B cell (primary cell): ENCODE results near the gene GALNT10. TPM values are rescaled to one million over a fixed set of nuclear protein-coding genes. Genes with fewer than 3 reads are reported as not detected.

Source experiments
- ATAC-seq: fragments of 200-7000 bp; cut with Tn5 transposase; one replicate; pipeline ENCODE4 v1.10.0; 2021; ENCODE audit warnings: low read depth, mild to moderate bottlenecking, moderate number of reproducible peaks, moderate library complexity
- CTCF ChIA-PET: fragments of 350-600 bp; sonication (Branson Sonifier 250); formaldehyde crosslinking; loops from one replicate; lab custom pipeline; 2021; ENCODE audit warnings: antibody characterized with exemption, inconsistent platforms; lab: Charles Lee
- POLR2A ChIA-PET: fragments of 350-600 bp; sonication (Branson Sonifier 250); formaldehyde crosslinking; loops from one replicate; lab custom pipeline; 2021; ENCODE audit warnings: antibody characterized with exemption; lab: Charles Lee
- DNase-seq: peaks from one replicate; pipeline ENCODE4 v3.0.0; 2013
- H2AFZ ChIP-seq: 2 replicates; pipeline ENCODE4 v1.6.1; 2012; ENCODE audit warnings: mild to moderate bottlenecking, low read depth, low read length; ENCODE audit not compliant: insufficient read depth, poor library complexity, severe bottlenecking
- H3K27ac ChIP-seq, 2 donors: 1 replicate in 1 of 2; 2 replicates in 1 of 2; pipeline ENCODE4 v1.5.1; 2012 to 2013; ENCODE audit warnings: low read length in 2 of 2, mild to moderate bottlenecking in 2 of 2, moderate library complexity in 1 of 2
- H3K27me3 ChIP-seq, 4 experiments: fragments of 200-600 bp in 1 of 4; sonication (generic) in 1 of 4; replicated peaks in 1 of 4; 1 replicate in 2 of 4; 2 replicates in 2 of 4; pipeline versions ENCODE4 v1.6.1 to v1.7.0; 2013 to 2016; ENCODE audit warnings: low read length in 3 of 4, mild to moderate bottlenecking in 2 of 4, mixed read lengths in 1 of 4, moderate library complexity in 1 of 4; ENCODE audit not compliant: insufficient read depth in 4 of 4, control insufficient read depth in 3 of 4; ENCODE audit errors: control extremely low read depth in 1 of 4
- H3K36me3 ChIP-seq, 2 experiments: replicated peaks in 1 of 2; 1 replicate in 1 of 2; 2 replicates in 1 of 2; pipeline versions ENCODE4 v1.6.1 to v1.7.1; 2013; ENCODE audit warnings: low read length in 1 of 2; ENCODE audit not compliant: insufficient read depth in 2 of 2, control insufficient read depth in 1 of 2; ENCODE audit errors: control extremely low read depth in 1 of 2, extremely low read depth in 1 of 2
- H3K4me1 ChIP-seq, 2 donors: fragments of 200-600 bp in 1 of 2; sonication (generic) in 1 of 2; 1 replicate in 1 of 2; 2 replicates in 1 of 2; pipeline versions ENCODE4 v1.5.1 to v1.6.1; 2013 to 2017; ENCODE audit warnings: low read length in 2 of 2; ENCODE audit not compliant: control insufficient read depth in 2 of 2, insufficient read depth in 2 of 2
- H3K4me2 ChIP-seq: replicated peaks from 2 replicates; pipeline ENCODE3; 2012; ENCODE audit warnings: mild to moderate bottlenecking, low read depth, low read length; ENCODE audit not compliant: poor library complexity, severe bottlenecking
- H3K4me3 ChIP-seq, 5 experiments: fragments of 200-600 bp in 1 of 5; sonication (generic) in 1 of 5; 1 replicate in 3 of 5; 2 replicates in 2 of 5; pipeline versions ENCODE4 v1.5.1 to v1.7.0; 2011 to 2016; ENCODE audit warnings: low read length in 4 of 5, mild to moderate bottlenecking in 4 of 5, low read depth in 2 of 5, control low read depth in 1 of 5, moderate library complexity in 1 of 5; ENCODE audit not compliant: insufficient read depth in 1 of 5; ENCODE audit errors: control extremely low read depth in 1 of 5, extremely low read depth in 1 of 5
- H3K79me2 ChIP-seq: fragments of 200-600 bp; sonication (generic); one replicate; pipeline ENCODE4 v1.6.0; 2016; ENCODE audit warnings: low read length; ENCODE audit not compliant: control insufficient read depth, insufficient read depth
- H3K9ac ChIP-seq: fragments of 200-600 bp; sonication (generic); 2 replicates; pipeline ENCODE4 v1.6.1; 2017; ENCODE audit warnings: mild to moderate bottlenecking, low read length, moderate library complexity
- H3K9me3 ChIP-seq, 3 donors: one replicate each; pipeline versions ENCODE4 v1.6.1 to v1.7.1; 2013; ENCODE audit warnings: low read length in 2 of 3; ENCODE audit not compliant: control insufficient read depth in 2 of 3, insufficient read depth in 1 of 3; ENCODE audit errors: control extremely low read depth in 1 of 3
- H4K20me1 ChIP-seq: 2 replicates; pipeline ENCODE4 v1.6.0; 2012; ENCODE audit warnings: mild to moderate bottlenecking, low read length; ENCODE audit not compliant: insufficient read depth, control insufficient read depth, poor library complexity, severe bottlenecking
- H3K27ac Mint-ChIP-seq: one replicate; pipeline ENCODE4 v1.8.0; 2021; ENCODE audit warnings: mixed read lengths
- H3K27me3 Mint-ChIP-seq: one replicate; pipeline ENCODE4 v1.8.0; 2021; ENCODE audit warnings: mixed read lengths
- H3K4me1 Mint-ChIP-seq: one replicate; pipeline ENCODE4 v1.8.0; 2021; ENCODE audit warnings: mixed read lengths
- H3K4me3 Mint-ChIP-seq: one replicate; pipeline ENCODE4 v1.8.0; 2021; ENCODE audit warnings: mixed read lengths
- H3K9me3 Mint-ChIP-seq: one replicate; pipeline ENCODE4 v1.8.0; 2022; ENCODE audit warnings: mixed read lengths; ENCODE audit not compliant: insufficient read depth
- CTCF ChIP-seq: fragments of 200-600 bp; IDR thresholded peaks from one replicate; pipeline ENCODE4 v1.8.0; 2022; ENCODE audit warnings: antibody characterized with exemption, mild to moderate bottlenecking
- EZH2 ChIP-seq: IDR thresholded peaks from 2 replicates; pipeline ENCODE4 v1.6.1; 2012; ENCODE audit warnings: borderline replicate concordance, low read depth, mild to moderate bottlenecking, moderate library complexity, low read length; ENCODE audit not compliant: insufficient read depth, poor library complexity, severe bottlenecking
- WGBS: methylation state at CpG from one replicate; pipeline ENCODE4 v1.1.5; 2013; ENCODE audit warnings: missing lambda C conversion rate; ENCODE audit not compliant: insufficient coverage; 5-methylcytosine and 5-hydroxymethylcytosine counted together
- intact Hi-C: fragments of 100-400 bp; cut with micrococcal nuclease; formaldehyde crosslinking; loops from one replicate; pipeline ENCODE4 v1.10.0; 2022
- polyA plus RNA-seq: library from polyadenylated mRNA; depleted of rRNA; stranded (reverse); fragments of >200 nt; gene quantifications from 2 replicates; pipeline ENCODE4 v1.2.3, GENCODE V29; 2012
- total RNA-seq, 2 donors: library from RNA; stranded (reverse); fragments of 120-200 nt in 1 of 2; gene quantifications; 1 replicate in 1 of 2; 2 replicates in 1 of 2; pipeline versions ENCODE4 v1.2.3 to v1.2.4, GENCODE V29; 2013 to 2022

GALNT10 gene
- total and polyA plus RNA-seq, 2 donors (not counting 1 experiment from before 2014, with no cell fraction given): 27.7 to 42.8 TPM

GRCh38 chr5:154196281-154196680 lies 5.7 kb downstream of the GALNT10 start:
- Histone ChIP-seq H3K79me2 (peaks cover 92% of the 10 kb centered on the region), H3K9ac (no peak overlapping the region), H3K27me3 (no peaks in the 10 kb centered on the region), H3K9me3 (no peaks in the 10 kb centered on the region), H3K27ac (no peak overlapping the region), H3K4me2 (no peak overlapping the region), H3K36me3 (peaks cover 10 to 47% of the 10 kb centered on the region in 2 experiments), H2AFZ (no peak overlapping the region), H3K4me1 (peaks cover 25 to 42% of the 10 kb centered on the region in 2 donors), H3K4me3 (no peak overlapping the region), H4K20me1 (peaks cover 65% of the 10 kb centered on the region)
- DNase-seq (no peak), ATAC-seq (no peak)
- Mint-ChIP-seq H3K4me1 (peaks cover 72% of the 10 kb centered on the region), H3K9me3 (no peaks in the 10 kb centered on the region), H3K27me3 (no peaks in the 10 kb centered on the region), H3K27ac (no peak overlapping the region), H3K4me3 (no peak overlapping the region)
- ChIA-PET POLR2A (no interaction called here), CTCF (interaction anchor here (1.0 to 3.4 kb wide), 5 partner anchors 15 to 209 kb away, joined by 3 to 21 read pairs (median 9); no protein-coding TSS in a partner anchor)
- WGBS: no CpG with 5 or more reads among the region's 1 CpG
- intact Hi-C loops: no loop called here
- no peak for TF ChIP-seq CTCF
- no peak for TF ChIP-seq EZH2

- Histone ChIP-seq H3K9me3 (no peaks in the 10 kb centered on the region), H2AFZ (no peak overlapping the region), H3K79me2 (peaks cover 92% of the 10 kb centered on the region), H3K4me1 (peaks cover 17 to 37% of the 10 kb centered on the region in 2 donors), H3K4me2 (peak overlapping the region; percentile 26), H4K20me1 (peaks cover 66% of the 10 kb centered on the region), H3K9ac (no peak overlapping the region), H3K27me3 (no peaks in the 10 kb centered on the region), H3K36me3 (peaks cover 10 to 49% of the 10 kb centered on the region in 2 experiments), H3K4me3 (no peak overlapping the region), H3K27ac (no peak overlapping the region)
- WGBS: 39% methylated on average over 6 of the region's 8 CpGs
- TF ChIP-seq CTCF (no peak), EZH2 (no peak)
- Mint-ChIP-seq H3K27me3 (no peaks in the 10 kb centered on the region), H3K27ac (no peak overlapping the region), H3K9me3 (no peaks in the 10 kb centered on the region), H3K4me1 (peaks cover 66% of the 10 kb centered on the region), H3K4me3 (peak overlapping the region; percentile 12)
- DNase-seq (peak; percentile 17), ATAC-seq (no peak)
- intact Hi-C loops: no loop called here
- POLR2A ChIA-PET: interaction anchor here (0.8 kb wide), 1 partner anchor 158 kb away, joined by 3 read pairs; the partner anchor contains the start of genes FAM114A2 and MFAP3
- CTCF ChIA-PET: interaction anchor here (1.0 to 3.4 kb wide), 8 partner anchors 15 to 208 kb away, joined by 3 to 21 read pairs (median 4); no protein-coding TSS in a partner anchor
These were observed 6.6 kb downstream of the GALNT10 start for GRCh38 chr5:154196955-154197652.
